ENCODE data around the gene POP7.

Gene POP7

DNA sequence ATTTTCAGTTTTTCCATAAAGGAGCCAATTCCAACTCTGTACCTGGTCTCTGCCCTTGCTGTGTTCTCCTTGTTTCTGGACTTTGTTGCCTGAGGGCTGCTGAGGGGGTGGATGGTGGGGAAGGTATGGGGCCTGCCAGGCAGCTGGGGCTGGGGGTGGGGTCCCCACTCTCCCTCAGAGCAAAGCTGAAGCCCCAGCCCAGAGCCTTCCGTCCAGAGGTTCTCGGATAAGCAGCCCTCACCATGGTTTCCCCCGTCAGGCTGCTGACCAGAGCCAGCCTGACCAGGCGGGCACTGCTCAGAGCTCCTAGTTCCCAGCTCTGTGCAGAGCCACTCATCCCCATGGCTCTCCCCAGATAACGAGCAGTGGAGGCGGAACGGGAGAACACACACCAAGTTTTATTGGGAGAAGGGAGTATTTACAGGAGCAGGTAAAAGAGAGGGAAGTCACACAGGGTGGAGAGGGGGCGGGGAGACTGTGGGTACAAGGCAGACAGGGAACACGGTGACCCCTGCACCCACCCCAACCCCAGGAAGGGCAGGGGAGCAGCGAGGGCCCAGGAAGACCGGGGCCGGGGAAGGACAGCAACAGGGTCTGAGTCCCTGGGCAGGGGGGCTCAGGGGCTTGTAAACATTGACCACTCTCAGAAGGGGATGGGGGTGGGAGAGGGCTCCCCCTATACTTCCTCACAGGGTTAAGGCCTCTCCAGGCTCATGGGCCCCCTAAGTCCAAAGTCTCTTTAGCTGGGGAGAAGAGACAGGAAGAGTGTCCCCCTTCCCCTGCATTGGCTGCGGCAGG, 26.6 kb upstream of the POP7 start:
- no peak for DNase-seq

GRCh38 chr7:100679927-100680575, 25.9 kb upstream of the POP7 start:
- no peak for DNase-seq

- no peak for DNase-seq
These were observed 25.2 kb upstream of the POP7 start for GRCh38 chr7:100680576-100681271.

DNA sequence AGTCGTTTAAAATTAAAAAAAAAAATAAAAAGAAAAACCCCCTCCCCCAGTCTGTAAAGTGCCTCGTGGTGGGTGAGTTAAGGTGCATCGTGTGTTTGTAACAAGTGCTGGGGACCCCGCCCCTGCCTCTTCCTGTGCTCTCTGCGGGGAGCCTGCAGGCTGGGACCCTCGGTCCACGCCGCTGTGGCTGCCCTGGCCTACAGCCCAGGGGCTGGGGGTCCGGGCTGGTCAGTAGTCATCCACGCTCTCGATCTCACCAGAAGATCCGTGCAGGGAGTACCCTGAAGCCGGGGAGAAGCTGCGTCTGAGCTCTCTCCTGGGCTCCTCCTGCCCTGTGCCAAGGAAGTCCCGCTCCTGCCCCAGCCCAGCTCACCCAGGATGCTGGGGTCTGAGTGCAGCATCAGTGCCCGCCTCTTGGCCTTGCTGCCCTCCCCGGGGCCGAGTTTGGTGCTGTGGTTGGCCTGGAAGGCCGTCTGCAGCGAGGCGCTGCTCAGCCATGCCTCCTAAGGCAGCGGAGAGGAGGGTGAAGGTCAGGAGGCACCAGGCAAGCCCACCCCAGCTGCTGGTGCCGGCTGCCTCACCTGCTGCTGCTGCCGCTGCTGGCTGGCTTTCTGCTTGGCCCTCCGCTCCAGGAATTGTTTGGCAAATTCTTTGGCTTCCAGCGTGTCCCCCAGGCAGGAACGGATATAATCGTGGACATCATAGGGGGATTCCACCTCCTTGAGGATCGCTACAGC, 24.3 kb upstream of the POP7 start:
- DNase-seq = no peak

DNA sequence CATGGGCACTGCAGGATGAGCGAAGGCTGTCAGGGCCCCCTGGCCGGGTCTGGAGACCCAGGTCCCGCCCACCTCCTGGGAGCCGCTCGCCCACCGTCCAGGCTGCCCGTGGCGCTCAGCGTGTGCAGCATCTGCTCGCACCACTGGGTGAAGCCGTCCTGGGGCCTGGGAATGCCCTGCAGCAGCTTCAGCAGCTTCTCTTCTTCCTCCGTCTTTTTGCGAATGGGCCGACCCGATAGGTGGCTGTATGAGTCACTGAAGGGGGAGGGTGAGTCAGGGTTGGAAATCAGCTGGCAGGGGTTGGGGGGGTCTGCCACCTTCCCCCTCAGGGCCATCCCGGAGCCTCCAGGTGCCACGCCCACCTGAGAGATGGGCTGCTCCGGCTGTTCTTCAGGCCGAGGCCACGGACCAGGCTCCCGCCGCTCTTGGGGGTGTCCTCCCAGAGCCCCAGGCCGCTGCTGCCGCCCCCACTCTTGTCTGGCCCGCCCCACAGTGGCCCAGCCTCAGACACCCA, 23.6 kb upstream of the POP7 start:
- no peak for DNase-seq

DNA sequence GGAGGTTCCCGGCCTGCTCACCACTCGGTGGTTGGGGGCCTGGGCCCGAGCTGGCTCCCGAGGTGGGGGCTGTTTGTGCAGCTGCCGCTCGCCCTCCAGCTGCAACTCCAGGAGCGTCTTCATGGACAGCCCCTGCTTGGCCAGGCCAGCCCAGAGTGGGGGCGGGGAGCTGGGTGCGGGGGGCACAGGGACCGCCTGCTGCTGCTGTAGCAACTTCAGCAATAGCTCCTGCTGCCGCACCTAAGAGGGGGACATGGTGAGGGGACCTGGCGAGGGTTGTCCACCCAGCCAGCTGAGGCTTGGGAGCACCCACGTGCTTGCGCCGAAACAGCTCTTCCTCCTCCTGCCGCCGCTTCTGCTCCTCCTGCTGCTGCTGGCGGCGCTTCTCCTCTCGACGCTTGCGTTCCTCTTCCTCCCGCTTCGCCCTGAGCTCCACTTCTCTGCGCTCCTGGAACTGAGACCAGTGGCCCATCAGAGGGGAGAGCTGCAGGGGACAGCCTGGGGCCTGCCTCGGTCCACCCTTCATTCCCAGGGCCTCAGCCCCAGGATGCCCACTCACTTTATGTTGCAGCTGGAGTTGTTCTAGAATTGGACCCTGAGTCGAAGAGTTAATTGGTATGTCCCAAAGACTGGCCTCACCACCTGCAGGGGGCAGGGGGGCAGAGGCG, 22.8 kb upstream of the POP7 start:
- DNase-seq = no peak

- DNase-seq = no peak
These were observed 22.0 kb upstream of the POP7 start for GRCh38 chr7:100683659-100684533.

DNA sequence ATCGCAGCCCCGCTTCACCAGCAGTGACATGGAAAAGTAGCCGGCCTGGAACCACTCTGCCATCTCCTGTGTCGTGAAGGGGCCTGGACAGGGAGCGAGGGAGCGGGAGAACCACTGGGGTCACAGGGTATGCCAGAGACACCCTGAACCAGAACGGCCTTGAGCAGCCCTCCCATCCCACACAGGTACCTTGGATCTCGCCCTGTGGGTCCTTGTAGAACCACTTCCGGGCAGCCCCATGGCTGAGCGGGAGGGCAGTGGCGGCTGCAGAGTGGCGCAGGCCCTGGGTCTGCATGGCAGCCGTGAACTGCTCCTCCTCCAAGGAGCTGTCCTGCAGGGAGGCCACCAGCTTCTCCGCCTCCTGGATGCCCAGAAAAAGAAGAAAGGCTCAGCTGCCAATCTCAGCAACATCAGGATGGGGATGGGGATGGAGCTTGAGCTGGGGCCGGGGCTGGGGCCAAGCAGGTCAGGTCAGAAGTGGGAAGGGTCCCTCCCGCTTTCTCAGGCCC, 21.3 kb upstream of the POP7 start:
- DNase-seq = no peak

DNA sequence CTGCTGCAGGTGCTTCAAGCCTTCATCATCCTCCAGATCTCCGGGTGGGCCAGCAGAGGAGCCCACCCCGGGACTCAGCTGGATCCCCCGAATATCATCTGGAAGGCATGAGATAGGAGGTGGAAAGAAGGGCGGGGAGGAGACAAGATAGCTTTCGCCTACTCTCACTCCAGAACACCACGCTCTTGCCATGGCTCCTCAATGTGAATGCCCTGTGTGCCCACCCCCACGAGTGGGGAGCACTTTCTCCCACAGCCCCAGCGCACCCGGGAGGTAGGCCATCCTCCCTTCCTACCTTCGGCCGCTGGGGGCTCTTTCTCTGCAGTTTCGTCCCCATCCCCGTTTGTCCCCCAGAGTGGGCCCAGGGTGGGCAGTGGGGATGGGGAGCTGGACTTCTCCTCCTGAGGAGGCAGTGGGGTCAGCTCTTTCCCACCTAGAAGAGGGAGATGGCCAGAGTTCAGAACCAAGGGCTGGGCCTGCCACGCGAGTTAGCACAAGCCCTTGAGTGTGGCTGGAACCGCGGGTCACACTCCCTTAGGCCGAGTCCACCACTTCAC, 20.8 kb upstream of the POP7 start:
- no peak for DNase-seq

- DNase-seq = no peak
These were observed 20.2 kb upstream of the POP7 start for GRCh38 chr7:100685631-100686145.

- no peak for DNase-seq
These were observed 19.6 kb upstream of the POP7 start for GRCh38 chr7:100686201-100686821.

- DNase-seq = no peak
These were observed 19.1 kb upstream of the POP7 start for GRCh38 chr7:100686822-100687211.

GRCh38 chr7:100687261-100687660, 18.7 kb upstream of the POP7 start:
- DNase-seq = no peak

DNA sequence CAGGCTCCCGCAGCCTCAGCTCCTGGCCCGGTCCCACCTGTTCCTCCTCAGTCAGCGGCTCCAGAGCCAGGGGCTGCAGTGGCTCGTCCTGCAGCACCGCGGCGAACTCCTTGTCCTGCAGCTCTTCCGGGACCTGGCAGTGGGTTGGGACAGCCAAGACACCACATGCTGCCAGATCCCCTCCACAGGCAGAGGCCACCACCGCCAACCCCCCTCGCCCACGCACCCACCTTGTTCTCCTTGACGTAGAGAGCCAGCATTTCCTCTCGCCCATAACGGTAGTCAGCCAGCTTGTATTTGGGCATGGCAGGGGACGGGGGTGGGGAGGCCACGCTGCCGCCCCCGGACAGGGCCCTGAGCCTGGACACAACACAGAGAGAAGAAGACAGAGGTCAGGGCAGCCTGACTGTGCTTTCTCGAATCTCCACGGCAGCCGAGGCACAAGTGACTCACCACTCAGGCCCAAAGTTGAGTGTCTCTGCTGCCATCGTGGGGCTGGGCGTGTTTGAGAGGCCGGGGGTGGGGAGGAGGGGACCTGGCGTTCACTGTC, 18.1 kb upstream of the POP7 start:
- DNase-seq = no peak

DNA sequence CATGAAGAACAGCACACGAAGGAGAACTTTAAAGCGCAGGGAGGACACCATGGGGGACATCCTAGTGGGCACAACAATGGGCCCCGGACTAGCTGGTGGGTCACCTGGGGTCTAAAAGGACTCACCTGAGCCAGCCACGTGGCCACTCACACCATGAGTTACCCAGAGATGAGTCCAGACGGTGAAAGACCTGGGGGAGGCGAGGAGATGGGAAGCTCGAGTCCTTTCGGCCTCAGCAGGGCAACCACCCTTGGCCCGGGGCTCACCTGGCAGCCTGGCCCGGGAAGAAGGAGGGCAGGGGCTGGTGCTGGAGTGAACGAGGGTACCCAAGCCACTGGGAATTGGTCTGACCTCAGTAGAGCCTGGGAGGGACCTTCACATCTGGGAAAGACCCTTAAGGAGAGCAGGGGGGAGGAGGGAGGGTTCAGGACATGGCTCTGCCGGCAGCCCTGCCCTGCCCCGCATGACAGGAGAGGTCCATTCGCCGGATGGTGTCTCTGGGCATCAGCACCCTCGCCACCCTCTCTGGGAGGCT, 17.5 kb upstream of the POP7 start:
- no peak for DNase-seq

- DNase-seq = no peak
These were observed 16.4 kb upstream of the POP7 start for GRCh38 chr7:100689230-100690135.

- peak; percentile 84 for DNase-seq
These were observed 14.0 kb upstream of the POP7 start for GRCh38 chr7:100691676-100692577.
